Astrocyte of the spinal cord (primary cell): Measurements from ENCODE around the gene TVP23B.
A peak's percentile ranks its signal among the peaks of the same experiment; 100 is the strongest.
"Not testable (repeated sequence)": the region's sequence is repeated elsewhere in the genome, so short reads cannot be mapped to it uniquely, and the experiment has no call there.

ENCODE experiments used
- DNase-seq: peaks from one replicate; pipeline ENCODE4 v3.0.0; 2011; ENCODE audit warnings: low read depth, low spot score
- H3K4me3 ChIP-seq: 2 replicates; pipeline ENCODE4 v1.5.1; 2011; ENCODE audit warnings: low read depth, mild to moderate bottlenecking, low read length, moderate library complexity
- in situ Hi-C: cut with HindIII; loops from 2 replicates; pipeline ENCODE4 v1.10.0; 2017; ENCODE audit warnings: low sequenced_read_pairs

TVP23B gene

DNA sequence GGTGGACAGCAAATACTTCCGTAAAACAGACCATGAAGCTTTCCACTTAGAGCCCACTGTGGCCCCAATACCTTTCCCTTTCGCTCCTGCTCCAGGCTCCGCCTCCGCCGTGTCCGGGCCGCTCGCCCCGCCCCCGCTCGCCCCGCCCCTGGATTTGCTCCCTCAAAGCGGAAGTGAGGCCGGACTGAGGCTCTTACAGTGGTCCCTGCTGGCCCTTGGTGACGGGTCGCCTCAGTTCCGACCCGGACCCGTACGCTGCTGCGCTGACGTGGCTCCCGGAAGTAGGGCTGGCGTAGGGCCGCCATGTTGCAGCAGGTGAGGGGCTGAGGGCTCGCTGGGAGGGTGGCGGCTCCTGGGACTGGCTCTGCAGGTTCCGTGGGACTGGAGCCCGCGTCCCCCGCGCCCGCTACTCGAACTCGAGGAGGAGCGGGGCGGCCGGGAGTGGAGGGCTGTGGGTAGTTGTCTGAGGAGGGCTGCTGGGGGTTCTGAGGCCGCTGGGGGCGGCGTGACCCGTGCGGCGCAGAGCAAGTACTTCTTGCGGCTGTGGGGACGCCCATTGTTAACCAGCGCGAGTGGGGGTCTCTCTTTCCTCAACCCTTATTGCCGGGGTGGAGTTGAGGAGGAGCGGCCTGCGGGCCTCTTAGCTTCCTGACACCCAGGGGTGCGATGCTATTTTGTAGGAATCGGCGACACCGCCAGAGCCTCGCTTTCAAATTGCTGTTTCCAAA, at the start of gene TVP23B:
Gene TVP23B (plus strand): TSS at position 193 of the 728 bp plus-strand sequence. CDS start 111 bp downstream, at position 304.
- in situ Hi-C loops, result not testable (repeated sequence)
- peak within 1 kb of the TSS; percentile 54 for H3K4me3 ChIP-seq

GRCh38 chr17:18732438-18732837, 48.5 kb upstream of the TVP23B start:
- DNase-seq, in situ Hi-C loops, H3K4me3 ChIP-seq: not testable (repeated sequence)

More for the DNA sequence above, at the start of gene TVP23B:
- peak; percentile 90 for DNase-seq

DNA sequence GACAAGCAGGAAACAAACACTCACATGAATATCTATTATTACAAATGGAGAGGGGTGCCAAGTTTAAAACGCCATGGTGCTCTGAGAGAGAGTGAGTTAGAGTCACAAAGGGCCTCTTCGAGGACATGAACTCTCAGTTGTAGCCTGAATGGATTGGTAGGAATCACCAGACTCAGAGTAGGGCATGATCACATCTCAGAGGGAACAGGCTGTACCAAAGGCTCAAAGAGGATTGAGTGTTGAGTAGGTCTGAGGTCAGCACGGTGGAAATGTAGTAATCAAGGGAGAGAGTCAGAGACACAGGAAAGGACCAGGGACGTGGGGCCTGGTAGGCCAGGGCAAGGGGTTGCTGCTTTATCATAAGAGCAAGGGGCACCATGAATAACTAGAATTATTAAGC, 47.6 kb upstream of the TVP23B start:
- DNase-seq, in situ Hi-C loops, H3K4me3 ChIP-seq: not testable (repeated sequence)

DNA sequence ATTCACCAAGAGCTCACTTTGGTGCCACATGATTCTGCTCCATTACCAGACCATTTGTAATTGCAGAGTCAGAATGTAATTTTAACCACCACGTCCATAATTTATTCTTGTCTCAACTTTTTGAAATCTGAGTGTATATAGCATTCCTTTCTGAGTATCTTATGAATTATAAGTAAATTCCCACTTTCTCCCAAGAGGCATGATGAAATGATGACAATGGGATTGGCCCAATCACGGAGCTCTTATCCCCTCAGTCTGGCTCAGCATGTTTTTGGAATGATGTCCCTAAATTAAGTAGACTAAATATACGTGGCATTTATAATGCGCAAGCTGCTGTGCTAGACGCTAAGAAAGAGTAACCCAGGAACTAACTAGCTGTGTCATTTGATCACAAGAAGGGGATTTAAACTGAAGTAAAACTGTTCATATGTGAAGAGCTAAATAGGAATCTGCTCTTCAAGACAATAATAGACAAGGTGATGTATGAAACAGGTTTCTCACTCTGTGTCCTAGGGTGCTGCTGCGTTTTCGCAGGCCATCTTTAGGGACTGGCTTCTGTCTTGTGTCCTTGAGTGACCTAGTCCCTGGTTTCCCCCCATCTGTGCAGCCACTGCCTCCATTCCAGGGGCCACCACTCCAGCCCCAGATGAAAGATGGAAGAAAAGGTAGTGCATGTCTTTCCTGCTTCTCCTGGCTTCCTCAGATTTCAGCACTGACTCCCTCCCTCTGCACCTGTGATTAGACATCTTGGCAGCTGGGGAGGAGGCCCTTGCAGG, 41.2 kb upstream of the TVP23B start:
- in situ Hi-C loops, H3K4me3 ChIP-seq, DNase-seq: not testable (repeated sequence)

DNA sequence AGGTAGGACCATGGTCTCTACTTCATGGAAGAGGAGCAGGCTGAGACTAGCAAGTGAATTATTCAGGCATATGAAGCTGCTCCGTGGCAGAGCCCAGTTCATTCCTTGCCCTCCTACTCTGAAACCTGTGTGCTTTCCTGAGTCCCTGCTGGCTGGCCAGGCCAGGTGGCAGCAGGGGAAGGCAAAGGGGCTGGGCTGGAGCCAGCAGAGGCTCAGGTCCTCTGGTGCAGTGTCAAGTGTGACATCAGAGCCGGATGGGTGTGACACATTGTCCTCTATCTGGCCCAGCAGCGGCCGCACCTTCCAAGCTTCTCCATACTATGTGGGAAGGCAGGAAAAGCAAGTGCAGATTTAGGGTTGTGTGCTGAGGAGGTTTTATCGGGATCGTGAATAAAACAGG, 39.8 kb upstream of the TVP23B start:
- DNase-seq, in situ Hi-C loops, H3K4me3 ChIP-seq: not testable (repeated sequence)

DNA sequence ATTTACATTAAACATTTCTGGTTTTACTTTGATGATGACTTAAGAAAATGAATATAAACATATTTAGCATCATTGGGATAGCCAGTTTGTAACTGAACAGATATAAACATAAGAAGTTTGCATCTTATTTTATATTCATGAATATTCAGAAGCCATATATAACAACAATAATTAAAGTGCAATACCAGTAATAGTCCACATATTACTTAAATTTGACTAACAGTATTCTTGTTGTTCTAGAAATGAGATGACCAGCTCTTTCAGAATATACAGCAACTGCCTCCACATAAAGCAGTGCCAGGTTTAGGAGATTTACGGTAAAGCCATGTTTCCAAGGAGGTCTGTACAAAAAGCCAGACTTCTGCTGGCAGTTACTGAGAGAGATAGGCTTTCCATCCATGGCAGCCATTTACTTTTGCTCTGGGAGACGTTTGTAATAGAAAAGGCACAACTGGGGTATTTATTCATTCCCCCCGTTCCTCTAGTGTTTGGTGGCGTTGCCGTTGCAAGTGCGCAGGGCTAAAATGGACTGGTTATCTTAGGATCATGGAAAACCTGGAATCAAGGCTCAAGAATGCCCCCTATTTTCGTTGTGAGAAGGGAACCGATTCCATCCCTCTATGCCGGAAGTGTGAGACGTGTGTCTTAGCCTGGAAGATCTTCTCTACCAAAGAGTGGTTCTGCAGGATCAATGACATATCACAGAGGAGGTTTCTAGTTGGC, 37.1 kb upstream of the TVP23B start, which contains the start of gene FBXW10:
Gene FBXW10 (plus strand): TSS at position 356 of the 723 bp plus-strand sequence. CDS start 191 bp downstream, at position 547.
- in situ Hi-C loops, H3K4me3 ChIP-seq, DNase-seq: not testable (repeated sequence)

- DNase-seq, in situ Hi-C loops, H3K4me3 ChIP-seq: not testable (repeated sequence)
Measured at GRCh38 chr17:18744726-18745125, 36.3 kb upstream of the TVP23B start.

- in situ Hi-C loops, DNase-seq, H3K4me3 ChIP-seq: not testable (repeated sequence)
Measured at GRCh38 chr17:18746551-18746950, 34.4 kb upstream of the TVP23B start.

GRCh38 chr17:18747501-18747900, 33.5 kb upstream of the TVP23B start:
- H3K4me3 ChIP-seq, in situ Hi-C loops, DNase-seq: not testable (repeated sequence)

GRCh38 chr17:18750242-18750641, 30.7 kb upstream of the TVP23B start:
- in situ Hi-C loops, H3K4me3 ChIP-seq, DNase-seq: not testable (repeated sequence)

DNA sequence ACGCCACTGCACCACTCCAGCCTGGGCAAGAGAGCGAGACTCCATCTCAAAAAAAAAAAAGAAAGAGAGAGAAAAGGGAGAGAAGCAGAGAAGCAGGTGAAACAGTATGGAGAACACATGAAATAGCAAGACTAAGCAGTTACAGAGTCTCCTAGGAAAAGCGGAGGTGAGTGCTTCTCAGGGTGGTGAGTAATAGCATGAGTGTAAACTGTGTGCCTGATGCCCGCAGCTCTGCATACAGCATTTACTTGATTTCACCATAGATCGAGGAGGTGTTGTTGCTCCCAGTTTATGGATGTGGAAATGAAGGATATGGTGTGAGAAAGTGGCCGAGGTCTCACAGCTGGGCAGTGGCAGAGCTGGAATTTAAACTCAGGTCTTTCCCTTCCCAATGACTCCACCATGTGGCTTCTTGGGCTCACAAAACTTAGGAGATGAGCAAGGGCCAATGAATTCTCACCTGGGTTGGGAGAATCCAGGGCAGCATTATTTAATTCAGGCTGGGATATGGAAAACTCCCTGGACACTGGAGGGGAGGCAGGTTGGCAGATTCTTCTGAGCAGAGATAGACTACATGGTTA, 27.1 kb upstream of the TVP23B start:
- H3K4me3 ChIP-seq, in situ Hi-C loops, DNase-seq: not testable (repeated sequence)

DNA sequence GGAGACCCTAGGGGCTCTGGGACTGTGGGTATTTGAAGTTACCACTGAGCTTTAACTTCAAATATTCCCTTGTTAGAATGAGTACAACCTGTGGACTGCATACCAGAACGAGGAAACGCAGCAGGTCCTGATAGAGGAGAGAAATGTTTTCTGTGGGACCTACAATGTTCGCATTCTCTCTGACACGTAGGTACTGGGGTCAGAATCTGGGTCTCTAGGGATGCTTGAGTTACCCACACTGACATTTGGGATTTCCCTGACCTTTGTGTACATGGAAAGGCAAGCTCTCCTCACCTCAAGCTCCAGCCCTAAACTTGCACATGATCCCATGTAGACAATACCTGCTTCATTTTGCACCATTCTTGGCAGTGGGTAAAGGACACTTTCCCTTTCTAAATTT, 25.0 kb upstream of the TVP23B start:
- in situ Hi-C loops, result not testable (repeated sequence)

DNA sequence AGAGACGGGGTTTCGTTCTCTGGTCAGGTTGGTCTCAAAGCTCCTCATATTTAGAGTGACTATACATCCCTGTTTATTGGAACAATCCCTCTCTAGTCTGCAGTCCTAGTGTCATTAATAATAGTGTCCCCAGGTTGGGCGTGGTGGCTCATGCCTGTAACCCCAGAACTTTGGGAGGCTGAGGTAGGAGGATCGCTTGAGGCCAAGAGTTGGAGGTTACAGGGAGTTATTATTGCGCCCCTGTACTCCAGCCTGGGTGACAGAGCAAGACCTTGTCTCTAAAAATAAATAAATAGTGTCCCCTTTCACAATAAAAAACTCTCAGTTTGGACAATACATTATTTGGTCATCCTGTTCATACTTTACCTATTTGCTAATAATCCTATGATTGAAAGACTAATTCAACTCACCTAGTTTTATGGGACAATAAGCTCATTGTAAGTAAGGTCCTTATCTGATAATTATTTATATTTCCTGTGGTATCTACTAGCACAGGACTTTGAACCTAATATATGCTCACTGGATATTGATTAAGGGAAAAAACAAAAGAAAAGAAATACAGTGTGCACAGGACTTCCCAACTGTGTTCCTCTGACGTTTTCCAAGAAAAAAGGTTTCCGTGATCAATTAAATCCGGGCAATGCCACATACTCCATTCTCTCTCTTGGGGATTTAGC, 23.5 kb upstream of the TVP23B start:
- not testable (repeated sequence) for DNase-seq, H3K4me3 ChIP-seq

More for the DNA sequence above, 25.0 kb upstream of the TVP23B start:
- not testable (repeated sequence) for H3K4me3 ChIP-seq, DNase-seq

GRCh38 chr17:18758344-18758743, 22.6 kb upstream of the TVP23B start:
- in situ Hi-C loops, DNase-seq, H3K4me3 ChIP-seq: not testable (repeated sequence)

More for the DNA sequence above, 23.5 kb upstream of the TVP23B start:
- in situ Hi-C loops, result not testable (repeated sequence)

GRCh38 chr17:18760221-18760620, 20.8 kb upstream of the TVP23B start:
- DNase-seq, H3K4me3 ChIP-seq, in situ Hi-C loops: not testable (repeated sequence)

DNA sequence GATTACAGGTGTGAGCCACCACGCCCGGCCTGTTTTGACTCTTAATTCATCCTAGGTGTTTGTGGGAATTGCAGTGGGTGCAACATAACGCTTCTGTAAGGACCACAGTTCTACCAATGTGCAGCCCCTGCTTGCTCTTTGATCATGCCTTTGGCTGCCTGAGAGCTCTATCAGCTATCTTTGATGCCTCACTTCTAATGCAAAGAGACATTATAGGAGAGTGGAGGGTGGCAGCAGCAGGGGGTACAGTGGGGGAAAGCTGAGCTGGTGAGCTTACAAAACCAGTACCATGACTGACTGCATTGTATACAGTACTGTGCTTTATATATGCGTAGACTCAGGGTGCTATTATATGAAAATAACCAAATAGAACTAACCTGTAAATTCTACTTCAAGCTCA, 10.4 kb upstream of the TVP23B start:
- H3K4me3 ChIP-seq, DNase-seq, in situ Hi-C loops: not testable (repeated sequence)
